Measurements from ENCODE around the gene BRD7.

DNA sequence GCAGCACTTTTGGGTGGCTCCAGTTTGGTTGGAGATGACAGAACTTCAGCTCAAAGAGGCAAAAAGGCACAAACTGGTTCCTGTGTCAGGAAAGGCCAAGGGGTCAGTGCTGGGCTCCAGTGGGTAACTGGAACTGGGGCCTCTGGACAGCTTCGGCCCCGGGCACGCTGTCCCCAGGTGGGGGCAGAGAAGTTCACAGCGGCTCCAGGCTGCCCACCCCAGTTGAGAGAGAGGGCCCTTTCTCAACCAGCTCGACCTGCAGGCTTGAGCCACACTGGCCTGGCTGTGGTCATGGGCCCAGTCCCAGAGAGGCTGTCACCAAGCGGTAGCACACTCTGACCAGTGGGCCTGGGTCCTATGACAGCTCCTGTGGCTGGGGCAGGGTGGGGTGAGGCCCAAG, 77.9 kb downstream of the BRD7 start:
- TF ChIP-seq POLR2A (IDR thresholded peaks at IDR 0.05) (no peak), CTCF (IDR thresholded peaks at IDR 0.05) (no peak)

All from testis (tissue), 2 donors.